Upper lobe of left lung (tissue), 6 donors: ENCODE data around the gene KCTD19. TPM values are rescaled to one million over a fixed set of nuclear protein-coding genes. Genes with fewer than 3 reads are reported as not detected.

ENCODE experiments used
- ATAC-seq, 2 donors: fragments of 200-7000 bp; cut with Tn5 transposase; one replicate each; pipeline ENCODE4 v1.9.1; 2022; ENCODE audit warnings: mild to moderate bottlenecking in 2 of 2, moderate library complexity in 2 of 2; ENCODE audit not compliant: low FRiP score in 2 of 2
- DNase-seq, 2 donors: peaks; one replicate each; pipeline ENCODE4 v3.0.0-alpha.2; 2019 to 2020
- H3K27ac ChIP-seq, 4 donors: fragments of 200-600 bp; sonication (generic); one replicate each; pipeline ENCODE4 v1.5.1; 2016 to 2019
- H3K27me3 ChIP-seq, 4 donors: fragments of 200-600 bp; sonication (generic); one replicate each; pipeline ENCODE4 v1.5.1; 2017 to 2019
- H3K36me3 ChIP-seq, 4 donors: fragments of 200-600 bp; sonication (generic); one replicate each; pipeline ENCODE4 v1.5.1; 2016 to 2019
- H3K4me1 ChIP-seq, 4 donors: fragments of 200-600 bp; sonication (generic); one replicate each; pipeline ENCODE4 v1.5.1; 2018 to 2019
- H3K4me3 ChIP-seq, 4 donors: fragments of 200-600 bp; sonication (generic); one replicate each; pipeline ENCODE4 v1.5.1; 2017 to 2019; ENCODE audit warnings: mild to moderate bottlenecking in 2 of 4, moderate library complexity in 1 of 4
- H3K9me3 ChIP-seq, 4 donors: fragments of 200-600 bp; sonication (generic); one replicate each; pipeline ENCODE4 v1.5.1; 2018 to 2019
- CTCF ChIP-seq, 6 experiments: fragments of 450-650 bp in 4 of 6; fragments of 200-600 bp in 2 of 6; sonication (generic) in 2 of 6; IDR thresholded peaks; one replicate each; pipeline ENCODE4 v1.5.1; 2016 to 2019; ENCODE audit warnings: antibody characterized with exemption in 6 of 6
- EP300 ChIP-seq, 4 donors: sonication (generic); formaldehyde crosslinking; IDR thresholded peaks; one replicate each; pipeline ENCODE4 v1.5.1; 2017; ENCODE audit warnings: antibody characterized with exemption in 4 of 4, control low read depth in 2 of 4
- POLR2A ChIP-seq, 4 donors: fragments of 450-650 bp; IDR thresholded peaks; one replicate each; pipeline ENCODE4 v1.5.1; 2016 to 2017; ENCODE audit warnings: antibody characterized with exemption in 4 of 4, mild to moderate bottlenecking in 2 of 4
- POLR2AphosphoS5 ChIP-seq, 2 donors: sonication (generic); formaldehyde crosslinking; IDR thresholded peaks; one replicate each; pipeline ENCODE4 v1.5.1; 2017; ENCODE audit warnings: antibody characterized with exemption in 2 of 2
- WGBS, 2 donors: methylation state at CpG; one replicate each; pipeline ENCODE4 v1.1.5; 2017 to 2018; 5-methylcytosine and 5-hydroxymethylcytosine counted together
- total RNA-seq, 6 donors: library from RNA; depleted of rRNA in 4 of 6; stranded (reverse); fragments of >200 nt in 4 of 6; gene quantifications; one replicate each; pipeline versions ENCODE4 v1.1.0 to v1.2.1, GENCODE V29; 2016 to 2021
- donor health status: DM: no; HTN: no; CAD: no; lungs with moderate emphysema.
- donor health status: DM: no; HTN: yes; CAD: no; lungs with severe emphysema.

The KCTD19 gene
- total RNA-seq, 6 donors from 2014 or later: under 0.01 to 0.31 (median 0.17) TPM; not detected in 3

- TF ChIP-seq POLR2AphosphoS5 (IDR thresholded peaks at IDR 0.05): no peak
- no peak for TF ChIP-seq CTCF (IDR thresholded peaks at IDR 0.05)
- TF ChIP-seq EP300 (IDR thresholded peaks at IDR 0.05): no peak
- TF ChIP-seq POLR2A (IDR thresholded peaks at IDR 0.05): no peak
Observed at GRCh38 chr16:67254801-67255552, 71.6 kb downstream of the KCTD19 start.

GRCh38 chr16:67252609-67253497 lies 73.7 kb downstream of the KCTD19 start:
- Histone ChIP-seq H3K4me1 (peaks cover 13 to 17% (median 14%) of the 10 kb centered on the region in 4 donors), H3K4me3 (no peak overlapping the region), H3K9me3 (no peaks in the 10 kb centered on the region), H3K27ac (no peak overlapping the region), H3K27me3 (peaks cover 0 to 6% (median 3%) of the 10 kb centered on the region in 4 donors), H3K36me3 (no peaks in the 10 kb centered on the region)
- WGBS, 2 donors: 93 to 94% methylated on average over 3 to 4 of the region's 4 CpGs
- ATAC-seq (no peak), DNase-seq (no peak)
- TF ChIP-seq POLR2A (IDR thresholded peaks at IDR 0.05): no peak
- no peak for TF ChIP-seq EP300 (IDR thresholded peaks at IDR 0.05)
- no peak for TF ChIP-seq CTCF (IDR thresholded peaks at IDR 0.05)
- no peak for TF ChIP-seq POLR2AphosphoS5 (IDR thresholded peaks at IDR 0.05)

More at GRCh38 chr16:67254801-67255552, 71.6 kb downstream of the KCTD19 start:
- Histone ChIP-seq H3K4me1 (no peaks in the 10 kb centered on the region), H3K9me3 (no peaks in the 10 kb centered on the region), H3K27me3 (no peaks in the 10 kb centered on the region), H3K36me3 (no peaks in the 10 kb centered on the region), H3K4me3 (no peak overlapping the region), H3K27ac (no peak overlapping the region)
- WGBS, 2 donors: 85 to 92% methylated on average over 11 to 14 of the region's 18 CpGs
- no peak for ATAC-seq
- DNase-seq: no peak

GRCh38 chr16:67250045-67250327 lies 76.6 kb downstream of the KCTD19 start:
- no peak for DNase-seq
- Histone ChIP-seq H3K36me3 (no peaks in the 10 kb centered on the region), H3K4me1 (peaks cover 25 to 33% (median 29%) of the 10 kb centered on the region in 4 donors), H3K27ac (no peak overlapping the region), H3K27me3 (peaks cover 0 to 6% (median 3%) of the 10 kb centered on the region in 4 donors), H3K4me3 (no peak overlapping the region), H3K9me3 (no peaks in the 10 kb centered on the region)
- 80 to 83% methylated on average over 4 of the region's 4 CpGs for WGBS, 2 donors
- ATAC-seq: no peak
- TF ChIP-seq POLR2AphosphoS5 (IDR thresholded peaks at IDR 0.05): no peak
- no peak for TF ChIP-seq POLR2A (IDR thresholded peaks at IDR 0.05)
- no peak for TF ChIP-seq CTCF (IDR thresholded peaks at IDR 0.05)
- no peak for TF ChIP-seq EP300 (IDR thresholded peaks at IDR 0.05)

GRCh38 chr16:67249178-67250044 lies 77.1 kb downstream of the KCTD19 start:
- WGBS, 2 donors: 37 to 52% methylated on average over 12 to 16 of the region's 22 CpGs
- H3K36me3 ChIP-seq: no peaks in the 10 kb centered on the region
- no peaks in the 10 kb centered on the region for H3K9me3 ChIP-seq
- peak in 1 of 2 donors; percentile 84 for DNase-seq
- TF ChIP-seq POLR2AphosphoS5 (IDR thresholded peaks at IDR 0.05) (no peak), CTCF (IDR thresholded peaks at IDR 0.05) (peak in 1 of 6 experiments; percentile 3)
- ATAC-seq: no peak
- H3K4me3 ChIP-seq: peak overlapping the region in 3 of 4 donors; percentile 60 to 95 (median 60)
- peak overlapping the region in 1 of 4 donors; percentile 96 for H3K27ac ChIP-seq
- peaks cover 0 to 6% (median 3%) of the 10 kb centered on the region in 4 donors for H3K27me3 ChIP-seq
- H3K4me1 ChIP-seq: peaks cover 31 to 39% (median 34%) of the 10 kb centered on the region in 4 donors
